HepG2 (cell line): Measurements from ENCODE around the gene FOXR2. TPM values are rescaled to one million over a fixed set of nuclear protein-coding genes. Genes with fewer than 3 reads are reported as not detected.

Source experiments
- ATAC-seq: fragments of 200-7000 bp; cut with Tn5 transposase; 3 replicates; pipeline ENCODE4 v1.9.1; 2020; ENCODE audit warnings: mild to moderate bottlenecking, moderate library complexity
- BruUV-seq: library from RNA; stranded (reverse); fragments of 400-500 nt; replicated peaks from 2 replicates; lab custom pipeline; 2021; lab: Mats Ljungman, UMichigan
- CTCF ChIA-PET: fragments of 300-600 bp; formaldehyde crosslinking; extraction: SDS; loops from one replicate; lab custom pipeline; 2021; ENCODE audit warnings: low total read pairs, inconsistent platforms, low intra/inter-chr PET ratio; lab: Yijun Ruan, JAX
- POLR2A ChIA-PET: fragments of 350-600 bp; sonication (Branson Sonifier 250); formaldehyde crosslinking; loops from one replicate; lab custom pipeline; 2020; ENCODE audit warnings: antibody characterized with exemption, inconsistent platforms; lab: Yijun Ruan, JAX
- DNase-seq: peaks from one replicate; pipeline ENCODE4 v3.0.0-alpha.2; 2015; ENCODE audit warnings: low spot score
- FAIRE-seq: peaks from 3 replicates; lab custom pipeline; 2011; peaks lifted over from hg19 to GRCh38; lab: Jason Lieb, UNC
- H2AFZ ChIP-seq: one replicate; pipeline ENCODE4 v1.6.1; 2011; ENCODE audit warnings: low read length, inconsistent platforms
- H3K27ac ChIP-seq: fragments of 300-600 bp; 3 replicates; pipeline ENCODE4 v1.8.0; 2011; ENCODE audit warnings: mixed run types, mild to moderate bottlenecking, mixed read lengths, low read length, inconsistent platforms; ENCODE audit not compliant: insufficient read depth; ENCODE audit errors: extremely low read length
- H3K27me3 ChIP-seq, 2 experiments: fragments of 200-600 bp in 1 of 2; 2 replicates in 1 of 2; 3 replicates in 1 of 2; pipeline versions ENCODE4 v1.6.0 to v1.8.0; 2011; ENCODE audit warnings: low read length in 2 of 2, mild to moderate bottlenecking in 2 of 2, moderate library complexity in 2 of 2, inconsistent platforms in 1 of 2; ENCODE audit not compliant: insufficient read depth in 2 of 2, control insufficient read depth in 1 of 2
- H3K36me3 ChIP-seq, 2 experiments: fragments of 200-600 bp in 1 of 2; replicated peaks in 1 of 2; 2 replicates in 1 of 2; 3 replicates in 1 of 2; pipeline versions ENCODE4 v1.5.1 to v1.8.0; 2011; ENCODE audit warnings: low read length in 2 of 2, inconsistent platforms in 1 of 2; ENCODE audit not compliant: insufficient read depth in 2 of 2, control insufficient read depth in 1 of 2
- H3K4me1 ChIP-seq: 2 replicates; pipeline ENCODE4 v1.5.1; 2012; ENCODE audit warnings: low read length, inconsistent platforms; ENCODE audit not compliant: insufficient read depth
- H3K4me2 ChIP-seq: 2 replicates; pipeline ENCODE4 v1.6.0; 2011; ENCODE audit warnings: low read depth, low read length, inconsistent platforms
- H3K4me3 ChIP-seq, 3 experiments: fragments of 200-600 bp in 1 of 3; sonication (generic), shearing (Covaris generic) in 1 of 3; replicated peaks in 1 of 3; 2 replicates each; pipeline ENCODE4 v1.5.1; 2011 to 2016; ENCODE audit warnings: low read length in 3 of 3, inconsistent platforms in 2 of 3, low read depth in 2 of 3, mild to moderate bottlenecking in 2 of 3, control low read depth in 1 of 3, mixed read lengths in 1 of 3; ENCODE audit not compliant: insufficient read depth in 1 of 3
- H3K79me2 ChIP-seq: one replicate; pipeline ENCODE4 v1.6.1; 2011; ENCODE audit warnings: low read length, inconsistent platforms; ENCODE audit not compliant: insufficient read depth
- H3K9ac ChIP-seq: 2 replicates; pipeline ENCODE4 v1.6.0; 2011; ENCODE audit warnings: mild to moderate bottlenecking, low read depth, low read length, inconsistent platforms; ENCODE audit not compliant: insufficient read depth
- H3K9me3 ChIP-seq: 2 replicates; pipeline ENCODE4 v1.5.1; 2012; ENCODE audit warnings: mild to moderate bottlenecking, low read length
- H4K20me1 ChIP-seq: 2 replicates; pipeline ENCODE4 v1.6.0; 2011; ENCODE audit warnings: inconsistent platforms, mild to moderate bottlenecking, low read length, moderate library complexity; ENCODE audit not compliant: insufficient read depth
- AKNA ChIP-seq: sonication (generic); formaldehyde crosslinking; IDR thresholded peaks from 2 replicates; pipeline ENCODE4 v1.4.0; 2020; ENCODE audit warnings: missing genetic modification reagents, borderline replicate concordance
- HDAC6 ChIP-seq: fragments of 200-600 bp; sonication (generic); IDR thresholded peaks from 2 replicates; pipeline ENCODE4 v1.7.0; 2017; ENCODE audit warnings: mild to moderate bottlenecking, antibody characterized with exemption, low read length, low read depth
- HNRNPL ChIP-seq: fragments of 200-400 bp; formaldehyde crosslinking; IDR thresholded peaks from 2 replicates; pipeline ENCODE4 v1.6.1; 2017; ENCODE audit warnings: mild to moderate bottlenecking, low read depth, low read length
- HNRNPLL ChIP-seq: fragments of 200-400 bp; formaldehyde crosslinking; IDR thresholded peaks from 2 replicates; pipeline ENCODE4 v1.6.1; 2017; ENCODE audit warnings: mild to moderate bottlenecking, low read depth, low read length; ENCODE audit not compliant: poor library complexity, severe bottlenecking
- KDM1A ChIP-seq: IDR thresholded peaks from 2 replicates; pipeline ENCODE4 v1.6.1; 2016; ENCODE audit warnings: missing compliant biosample characterization
- SP5 ChIP-seq: IDR thresholded peaks from 2 replicates; pipeline ENCODE4 v1.6.1; 2016; ENCODE audit warnings: low read depth, borderline replicate concordance
- SSRP1 ChIP-seq: IDR thresholded peaks from 2 replicates; pipeline ENCODE4 v1.6.1; 2016; ENCODE audit warnings: control low read depth
- SYNCRIP ChIP-seq: fragments of 200-400 bp; formaldehyde crosslinking; IDR thresholded peaks from 2 replicates; pipeline ENCODE4 v1.6.1; 2018; ENCODE audit warnings: mild to moderate bottlenecking, low read depth, low read length; ENCODE audit not compliant: insufficient read depth
- TOE1 ChIP-seq: sonication (generic); formaldehyde crosslinking; IDR thresholded peaks from 2 replicates; pipeline ENCODE4 v1.4.0; 2020; ENCODE audit warnings: mild to moderate bottlenecking, missing genetic modification reagents
- ZBTB20 ChIP-seq: sonication (generic); formaldehyde crosslinking; IDR thresholded peaks from 2 replicates; pipeline ENCODE4 v1.8.1; 2023; ENCODE audit warnings: missing genetic modification reagents, low read depth, mild to moderate bottlenecking, borderline replicate concordance
- ZC3H4 ChIP-seq: sonication (generic); formaldehyde crosslinking; IDR thresholded peaks from 2 replicates; pipeline ENCODE4 v1.4.0; 2020; ENCODE audit warnings: missing genetic modification reagents, borderline replicate concordance
- ZMAT3 ChIP-seq: sonication (generic); formaldehyde crosslinking; conservative IDR thresholded peaks from 2 replicates; pipeline ENCODE4 v1.7.0; 2021; ENCODE audit warnings: missing genetic modification reagents
- ZMAT5 ChIP-seq: sonication (generic); formaldehyde crosslinking; IDR thresholded peaks from 2 replicates; pipeline ENCODE4 v1.5.0; 2020; ENCODE audit warnings: mild to moderate bottlenecking, low read depth, missing genetic modification reagents, borderline replicate concordance
- ZNF224 ChIP-seq: sonication (generic); formaldehyde crosslinking; IDR thresholded peaks from 2 replicates; pipeline ENCODE4 v1.5.0; 2020; ENCODE audit warnings: mild to moderate bottlenecking, missing genetic modification reagents
- ZNF382 ChIP-seq: sonication (generic); formaldehyde crosslinking; IDR thresholded peaks from 2 replicates; pipeline ENCODE4 v1.5.0; 2020; ENCODE audit warnings: missing genetic modification reagents, mild to moderate bottlenecking, borderline replicate concordance
- ZNF550 ChIP-seq: sonication (generic); formaldehyde crosslinking; IDR thresholded peaks from 2 replicates; pipeline ENCODE4 v1.4.0; 2020; ENCODE audit warnings: mild to moderate bottlenecking, missing genetic modification reagents, borderline replicate concordance
- WGBS: methylation state at CpG from one replicate; pipeline ENCODE4 v1.1.6; 2017; ENCODE audit warnings: low lambda C conversion rate; 5-methylcytosine and 5-hydroxymethylcytosine counted together
- in situ Hi-C: cut with HindIII; loops from 2 replicates; pipeline ENCODE4 v1.10.0; 2017; ENCODE audit warnings: low pct_unique_long_range_greater_than_20kb; ENCODE audit not compliant: extremely low pct_ligation_motif_present
- intact Hi-C: fragments of 100-400 bp; cut with micrococcal nuclease; formaldehyde crosslinking; loops from one replicate; pipeline ENCODE4 v1.10.0; 2022; ENCODE audit not compliant: unreplicated experiment
- polyA plus RNA-seq, 8 experiments: library from polyadenylated mRNA; depleted of rRNA in 3 of 8; stranded (reverse) in 7 of 8; unstranded in 1 of 8; fragments of >200 nt; fragmentation: Illumina TruSeq in 4 of 8; extraction: Trizol in 4 of 8; gene quantifications; 2 replicates each; pipeline versions ENCODE4 v1.2.1 to v1.2.3, GENCODE V29; 2011 to 2016; ENCODE audit warnings: low read depth in 4 of 8, missing spikeins in 1 of 8, mixed read lengths in 1 of 8; ENCODE audit not compliant: insufficient read depth in 1 of 8
- total RNA-seq, 5 experiments: library from RNA; depleted of rRNA; stranded (reverse); fragments of >200 nt; fragmentation: Illumina TruSeq; extraction: Trizol; gene quantifications; 2 replicates each; pipeline ENCODE4 v1.2.3, GENCODE V29; 2016; ENCODE audit warnings: low read depth in 1 of 5

The FOXR2 gene
- total and polyA plus RNA-seq, 2 of the 13 experiments (the other 11 are each of a cell fraction or from before 2014, with no cell fraction given) = not detected

GRCh38 chrX:55663584-55663983 lies 40.4 kb downstream of the FOXR2 start:
- no peak for ATAC-seq
- POLR2A ChIA-PET = no interaction called here

More at GRCh38 chrX:55663584-55663983, 40.4 kb downstream of the FOXR2 start:
- Histone ChIP-seq H2AFZ (no peak overlapping the region), H3K4me2 (no peak overlapping the region), H3K79me2 (no peaks in the 10 kb centered on the region), H3K36me3 (no peaks in the 10 kb centered on the region)
- no peak for TF ChIP-seq HDAC6
- TF ChIP-seq HNRNPLL = no peak
- no peak for TF ChIP-seq AKNA (CRISPR knock-in tag)
- TF ChIP-seq HNRNPL = no peak
- TF ChIP-seq ZC3H4 (CRISPR knock-in tag) = no peak
- TF ChIP-seq TOE1 (CRISPR knock-in tag) = no peak
- no peak for TF ChIP-seq ZMAT3 (CRISPR knock-in tag)
- TF ChIP-seq ZNF382 = no peak
- no peak for TF ChIP-seq SP5 (CRISPR knock-in tag)
- no peak for TF ChIP-seq KDM1A (CRISPR knock-in tag)
- TF ChIP-seq ZMAT5 (CRISPR knock-in tag) = no peak
- TF ChIP-seq ZNF550 (CRISPR knock-in tag) = no peak
- TF ChIP-seq SYNCRIP = no peak
- TF ChIP-seq ZBTB20 (CRISPR knock-in tag) = no peak
- TF ChIP-seq ZNF224 (CRISPR knock-in tag) = no peak
- TF ChIP-seq SSRP1 (CRISPR knock-in tag) = no peak
- TF ChIP-seq, all 625 proteins: peak for 0
- no TSS peak for BruUV-seq
- no peaks in the 10 kb centered on the region for H3K27me3 ChIP-seq
- H3K9ac ChIP-seq = no peak overlapping the region
- no peak overlapping the region for H3K4me3 ChIP-seq
- intact Hi-C loops (no loop called here), in situ Hi-C loops (no loop called here)
- H3K4me1 ChIP-seq = no peaks in the 10 kb centered on the region
- WGBS = 2% methylated on average over 3 of the region's 3 CpGs
- no peak for DNase-seq
- no peaks in the 10 kb centered on the region for H3K9me3 ChIP-seq
- CTCF ChIA-PET = no interaction called here
- no peak for FAIRE-seq
- no peak overlapping the region for H3K27ac ChIP-seq
- H4K20me1 ChIP-seq = no peaks in the 10 kb centered on the region
